Suprapubic skin (tissue), 4 donors: Measurements from ENCODE around the gene MPP4.
A peak's percentile ranks its signal among the peaks of the same experiment; 100 is the strongest.

Experiments used
- POLR2A ChIP-seq, 2 donors: fragments of 450-650 bp; IDR thresholded peaks; one replicate each; pipeline ENCODE4 v1.6.1; 2017; ENCODE audit warnings: antibody characterized with exemption in 2 of 2, mild to moderate bottlenecking in 2 of 2, moderate library complexity in 2 of 2
- POLR2AphosphoS5 ChIP-seq, 3 donors: sonication (generic); formaldehyde crosslinking; IDR thresholded peaks; one replicate each; pipeline ENCODE4 v1.6.1; 2017; ENCODE audit warnings: antibody characterized with exemption in 3 of 3
- TF ChIP-seq, protein P1 (sequence below), 2 donors: fragments of 200-600 bp in 1 of 2; fragments of 450-650 bp in 1 of 2; sonication (generic) in 1 of 2; IDR thresholded peaks; one replicate each; pipeline ENCODE4 v1.5.1; 2016 to 2019; ENCODE audit warnings: antibody characterized with exemption in 2 of 2, mild to moderate bottlenecking in 1 of 2, moderate library complexity in 1 of 2

- TF ChIP-seq, protein P1, sequence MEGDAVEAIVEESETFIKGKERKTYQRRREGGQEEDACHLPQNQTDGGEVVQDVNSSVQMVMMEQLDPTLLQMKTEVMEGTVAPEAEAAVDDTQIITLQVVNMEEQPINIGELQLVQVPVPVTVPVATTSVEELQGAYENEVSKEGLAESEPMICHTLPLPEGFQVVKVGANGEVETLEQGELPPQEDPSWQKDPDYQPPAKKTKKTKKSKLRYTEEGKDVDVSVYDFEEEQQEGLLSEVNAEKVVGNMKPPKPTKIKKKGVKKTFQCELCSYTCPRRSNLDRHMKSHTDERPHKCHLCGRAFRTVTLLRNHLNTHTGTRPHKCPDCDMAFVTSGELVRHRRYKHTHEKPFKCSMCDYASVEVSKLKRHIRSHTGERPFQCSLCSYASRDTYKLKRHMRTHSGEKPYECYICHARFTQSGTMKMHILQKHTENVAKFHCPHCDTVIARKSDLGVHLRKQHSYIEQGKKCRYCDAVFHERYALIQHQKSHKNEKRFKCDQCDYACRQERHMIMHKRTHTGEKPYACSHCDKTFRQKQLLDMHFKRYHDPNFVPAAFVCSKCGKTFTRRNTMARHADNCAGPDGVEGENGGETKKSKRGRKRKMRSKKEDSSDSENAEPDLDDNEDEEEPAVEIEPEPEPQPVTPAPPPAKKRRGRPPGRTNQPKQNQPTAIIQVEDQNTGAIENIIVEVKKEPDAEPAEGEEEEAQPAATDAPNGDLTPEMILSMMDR (IDR thresholded peaks at IDR 0.05), result no peak
- TF ChIP-seq POLR2AphosphoS5 (IDR thresholded peaks at IDR 0.05) (no peak), POLR2A (IDR thresholded peaks at IDR 0.05) (peak in 1 of 2 donors; percentile 56)
Measured at GRCh38 chr2:201643216-201643890, 55.1 kb downstream of the MPP4 start, which contains the start of gene TMEM237.
